ENCODE results near the gene OXT.
"Not testable (repeated sequence)": the region's sequence is repeated elsewhere in the genome, so short reads cannot be mapped to it uniquely, and the experiment has no call there.

Gene OXT

GRCh38 chr20:3105256-3106137, 34.1 kb downstream of the OXT start:
- H3K4me3 ChIP-seq, result no peak overlapping the region
- H3K27ac ChIP-seq, result no peak overlapping the region

DNA sequence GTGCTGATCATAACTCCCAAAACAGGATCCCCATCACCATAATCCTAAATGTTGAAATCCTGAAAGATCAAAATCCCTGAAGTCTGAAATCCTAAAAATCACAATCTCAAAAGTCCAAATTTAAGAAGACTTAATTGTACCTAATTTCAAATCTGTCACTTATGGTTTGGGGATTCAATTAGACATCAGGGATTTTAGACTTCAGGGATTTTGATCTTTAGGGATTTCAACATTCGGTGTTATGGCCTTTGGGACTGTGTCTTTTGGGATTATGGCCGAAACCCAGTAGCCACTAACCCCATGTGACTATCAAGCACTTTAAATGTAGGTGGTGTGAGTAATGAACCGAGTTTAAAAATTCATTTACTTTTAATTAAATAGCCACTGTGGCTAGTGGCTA, 34.8 kb downstream of the OXT start:
- H3K27ac ChIP-seq, result no peak overlapping the region
- H3K4me3 ChIP-seq, result no peak overlapping the region

DNA sequence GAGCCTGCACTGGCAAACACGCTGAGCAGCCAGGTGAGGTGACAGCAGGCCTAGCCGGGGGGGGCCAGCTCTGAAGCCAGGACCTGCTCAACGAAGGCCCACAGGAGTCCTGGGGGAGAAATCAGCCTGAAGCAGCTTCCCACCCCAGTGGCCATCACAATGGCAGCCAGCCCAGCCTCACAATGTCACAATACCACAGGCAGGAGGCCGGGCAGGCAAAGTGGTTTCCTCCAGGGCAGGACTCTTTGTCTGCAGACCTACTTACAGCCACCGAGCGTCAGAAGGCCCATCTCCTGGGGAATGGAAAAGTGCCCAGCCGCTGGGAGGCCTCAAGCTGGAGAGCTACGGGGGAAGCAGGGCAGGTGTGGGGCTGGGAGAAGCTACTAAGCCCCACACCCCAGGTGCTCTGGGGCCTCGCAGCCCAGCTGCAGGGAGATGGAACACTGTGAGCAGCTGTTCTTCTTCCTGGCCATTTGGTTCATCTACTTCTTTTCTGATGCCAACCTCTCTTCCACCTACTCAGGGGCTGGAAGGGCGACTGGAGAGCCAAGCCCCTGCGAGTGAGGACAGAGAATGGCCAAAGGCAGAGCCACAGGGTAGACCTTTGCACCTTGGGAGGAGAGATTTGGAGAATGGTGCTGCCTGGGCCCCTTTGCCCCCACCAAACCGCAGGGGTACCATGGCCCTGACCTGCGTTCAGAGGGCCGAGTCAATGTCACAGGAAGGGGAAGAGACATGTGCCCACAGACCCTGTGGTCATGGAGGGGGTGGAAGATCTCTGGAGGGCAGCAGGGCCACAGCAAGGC, 35.4 kb downstream of the OXT start:
- H3K27ac ChIP-seq, result no peak overlapping the region
- H3K4me3 ChIP-seq, result no peak overlapping the region

DNA sequence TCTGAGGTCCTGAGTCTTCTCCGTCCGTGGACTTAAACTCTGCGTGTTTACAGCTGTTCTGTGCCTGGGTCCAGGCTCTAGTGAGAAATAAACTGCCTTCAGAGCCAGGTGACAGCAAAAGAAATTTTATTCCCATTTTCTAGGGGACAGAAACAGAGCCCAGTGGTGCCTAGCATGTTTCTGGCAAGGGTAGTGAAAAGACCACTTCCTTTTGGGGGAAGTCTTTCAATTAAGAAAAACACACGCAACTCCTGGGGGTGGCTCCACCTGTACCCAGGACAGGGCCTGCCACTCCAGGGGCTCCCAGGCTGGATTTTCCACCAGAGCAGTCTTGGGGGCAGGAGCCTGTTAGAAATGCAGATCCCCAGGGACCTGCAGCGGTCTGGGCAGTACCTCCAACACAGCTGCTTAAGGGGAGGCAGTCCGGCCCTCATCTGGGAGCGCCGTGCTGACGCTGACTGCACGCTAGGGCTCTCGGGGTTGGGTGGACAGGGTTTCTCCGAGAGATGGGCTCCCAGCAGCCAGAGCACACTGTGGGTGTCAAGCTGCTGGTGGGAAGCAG, 36.1 kb downstream of the OXT start:
- Histone ChIP-seq H3K4me3 (no peak overlapping the region), H3K27ac (no peak overlapping the region)

GRCh38 chr20:3109350-3110302, 38.2 kb downstream of the OXT start:
- no peak overlapping the region for H3K27ac ChIP-seq
- no peak overlapping the region for H3K4me3 ChIP-seq

DNA sequence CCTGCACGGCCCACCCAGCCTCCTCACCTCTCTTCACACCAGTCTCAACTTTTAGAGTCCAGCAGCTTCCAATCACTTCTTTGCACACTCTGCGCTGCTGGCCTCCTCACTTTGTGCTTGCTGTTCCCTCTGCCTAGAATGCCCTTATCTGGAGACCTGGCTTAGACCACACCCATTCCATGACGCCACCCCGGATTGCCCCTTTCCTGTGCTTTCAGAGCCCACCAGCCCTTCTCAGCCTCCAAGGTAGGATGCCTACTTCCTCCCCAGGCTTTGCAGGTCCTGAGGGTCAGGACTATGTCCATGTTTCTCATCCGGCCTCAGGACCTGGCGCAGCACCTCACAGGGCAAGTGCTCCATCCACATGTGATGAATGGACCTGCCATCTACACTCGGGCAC, 40.1 kb downstream of the OXT start:
- no peak overlapping the region for H3K4me3 ChIP-seq
- no peak overlapping the region for H3K27ac ChIP-seq

GRCh38 chr20:3111995-3112394, 40.6 kb downstream of the OXT start:
- no peak overlapping the region for H3K27ac ChIP-seq
- H3K4me3 ChIP-seq, result no peak overlapping the region

DNA sequence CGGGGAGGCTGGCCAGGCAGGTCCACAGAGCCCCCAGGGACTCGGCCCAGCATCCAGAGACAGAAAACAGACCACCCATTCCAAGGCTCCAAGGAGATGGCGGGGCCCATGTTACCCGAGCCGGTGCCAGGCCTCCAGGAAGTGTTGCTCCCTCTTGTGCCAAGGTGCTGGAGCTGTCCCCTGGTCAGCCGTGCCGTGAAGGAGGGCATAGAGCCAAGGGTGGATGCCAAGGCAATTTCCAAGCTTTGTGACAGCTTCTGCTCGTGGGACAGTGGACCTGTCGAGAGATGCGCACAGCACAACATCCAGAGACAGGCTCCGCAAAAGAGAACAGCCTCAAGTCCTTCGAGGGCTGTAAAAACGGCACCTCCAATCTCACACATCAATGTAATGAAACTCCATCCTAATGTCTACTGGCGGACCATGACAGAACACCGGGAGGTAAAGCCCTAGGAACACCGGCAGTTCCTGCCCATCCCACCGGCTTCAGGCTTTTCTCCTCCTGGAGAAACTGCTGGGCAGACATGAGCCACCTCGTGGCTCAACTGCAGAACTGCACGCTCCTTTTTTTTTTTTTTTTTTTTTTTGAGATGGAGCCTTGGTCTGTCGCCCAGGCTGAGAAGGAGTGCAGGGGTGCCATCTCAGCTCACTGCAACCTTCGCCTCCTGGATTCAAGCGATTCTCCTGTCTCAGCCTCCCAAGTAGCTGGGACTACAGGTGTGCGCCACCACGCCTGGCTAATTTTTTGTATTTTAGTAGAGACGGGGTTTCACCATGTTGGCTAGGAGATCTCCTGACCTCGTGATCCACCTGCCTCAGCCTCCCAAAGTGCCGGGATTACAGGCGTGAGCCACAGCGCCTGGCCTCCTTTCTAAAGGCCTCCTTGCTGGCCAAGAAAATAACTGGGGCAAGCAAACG, 44.0 kb downstream of the OXT start:
- H3K4me3 ChIP-seq, result no peak overlapping the region

GRCh38 chr20:3116341-3116740, 44.9 kb downstream of the OXT start:
- Histone ChIP-seq H3K27ac (no peak overlapping the region), H3K4me3 (no peak overlapping the region)

More for the DNA sequence above, 44.0 kb downstream of the OXT start:
- no peak overlapping the region for H3K27ac ChIP-seq

GRCh38 chr20:3117839-3118379, 46.5 kb downstream of the OXT start:
- not testable (repeated sequence) for H3K4me3 ChIP-seq
- H3K27ac ChIP-seq, result peak overlapping the region in 2 of 21 experiments; percentile 11 to 39

DNA sequence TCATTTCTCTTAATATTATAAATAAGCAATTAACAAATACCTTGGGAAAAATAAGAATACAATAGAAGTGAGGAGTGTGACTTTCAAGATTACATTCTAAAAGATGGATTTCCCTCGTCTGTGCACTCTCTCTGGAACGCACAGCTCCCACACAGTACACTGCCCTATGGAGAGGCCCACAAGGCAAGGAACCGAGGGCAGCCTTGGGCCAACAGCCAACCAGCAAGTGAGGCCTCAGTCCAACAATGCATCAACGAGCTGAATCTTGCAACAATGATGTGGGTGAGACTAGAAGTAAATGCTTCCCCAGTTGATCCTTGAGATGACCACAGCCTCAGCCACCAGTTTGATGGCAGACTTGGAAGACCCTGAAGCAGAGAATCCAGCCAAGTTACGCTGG, 47.6 kb downstream of the OXT start:
- no peak overlapping the region for H3K4me3 ChIP-seq
- H3K27ac ChIP-seq, result no peak overlapping the region

DNA sequence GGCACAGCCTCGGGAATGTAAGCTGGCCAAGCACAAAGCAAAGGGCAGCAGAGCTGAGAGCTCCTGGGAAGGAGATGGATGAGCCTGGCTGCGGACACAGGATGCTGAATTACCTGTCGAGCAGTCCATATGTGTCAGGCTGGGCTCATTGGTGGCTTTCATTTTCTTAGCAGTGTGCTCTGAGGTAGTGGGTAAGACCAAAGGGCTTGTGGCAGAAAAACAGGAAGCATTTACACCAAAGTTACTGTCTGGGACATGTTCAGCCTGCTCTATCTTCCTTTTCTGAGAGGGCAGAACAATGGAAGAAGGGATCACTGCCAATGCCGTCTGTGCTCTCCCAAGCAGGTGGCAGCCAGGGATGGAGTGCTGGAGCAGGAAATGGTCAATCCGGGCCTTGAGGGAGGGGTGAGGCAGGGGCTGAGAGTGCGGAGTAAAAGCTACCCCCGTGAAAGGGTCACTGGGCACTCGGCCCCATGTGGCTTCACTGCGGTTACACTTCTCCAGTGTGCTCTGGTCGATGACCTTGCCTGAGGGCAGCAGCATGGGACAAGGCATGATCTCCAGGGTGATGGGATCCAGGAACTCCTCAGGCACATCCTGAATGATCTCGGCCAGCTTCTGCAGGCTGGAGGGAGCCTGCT, 50.0 kb downstream of the OXT start:
- H3K27ac ChIP-seq, result peak overlapping the region in 3 of 21 experiments; percentile 10 to 47 (median 32)

More for the DNA sequence above, 50.0 kb downstream of the OXT start:
- no peak overlapping the region for H3K4me3 ChIP-seq

Data from skin epidermis (tissue), 12 donors.